Adrenal gland (tissue), 5 donors: ENCODE data around the gene KCNMB2.

Source experiments
- CTCF ChIP-seq, 6 experiments: fragments of 450-650 bp in 4 of 6; fragments of 200-600 bp in 2 of 6; sonication (generic) in 1 of 6; IDR thresholded peaks; 1 replicate in 5 of 6; 2 replicates in 1 of 6; pipeline versions ENCODE4 v1.5.1 to v1.8.0; 2016 to 2021; ENCODE audit warnings: antibody characterized with exemption in 6 of 6, mild to moderate bottlenecking in 2 of 6, moderate library complexity in 1 of 6
- POLR2A ChIP-seq, 2 donors: fragments of 450-650 bp; IDR thresholded peaks; one replicate each; pipeline ENCODE4 v1.6.1; 2017; ENCODE audit warnings: antibody characterized with exemption in 2 of 2, mild to moderate bottlenecking in 2 of 2, moderate library complexity in 1 of 2
- donor health status: DM: no; HTN: no; CAD: no.

GRCh38 chr3:178658694-178659325 is 122.6 kb downstream of the KCNMB2 start:
- TF ChIP-seq CTCF (IDR thresholded peaks at IDR 0.05) (no peak), POLR2A (IDR thresholded peaks at IDR 0.05) (no peak)
